Measurements from ENCODE around the gene RPS6KB2.

GRCh38 chr11:67465189-67465510 is 36.9 kb downstream of the RPS6KB2 start:
- no peak for TF ChIP-seq POLR2AphosphoS5 (IDR thresholded peaks at IDR 0.05; ENCODE audit: low read depth, low read length)
- TF ChIP-seq POLR2A (IDR thresholded peaks at IDR 0.05; ENCODE audit: low read depth, low read length) = no peak
- no peak for TF ChIP-seq TAF1 (IDR thresholded peaks at IDR 0.05; ENCODE audit: low read depth, low read length)
- TF ChIP-seq SPI1 (IDR thresholded peaks at IDR 0.05; ENCODE audit: low read depth, low read length) = no peak
- no peak for TF ChIP-seq POU2F2 (IDR thresholded peaks at IDR 0.05; ENCODE audit: low read depth, low read length)

All from GM12891 (cell line).